ENCODE measurements around the gene FAM240A. TPM values are rescaled to one million over a fixed set of nuclear protein-coding genes. Genes with fewer than 3 reads are reported as not detected.

Gene FAM240A
- total and polyA plus RNA-seq, 4 donors: not detected

DNA sequence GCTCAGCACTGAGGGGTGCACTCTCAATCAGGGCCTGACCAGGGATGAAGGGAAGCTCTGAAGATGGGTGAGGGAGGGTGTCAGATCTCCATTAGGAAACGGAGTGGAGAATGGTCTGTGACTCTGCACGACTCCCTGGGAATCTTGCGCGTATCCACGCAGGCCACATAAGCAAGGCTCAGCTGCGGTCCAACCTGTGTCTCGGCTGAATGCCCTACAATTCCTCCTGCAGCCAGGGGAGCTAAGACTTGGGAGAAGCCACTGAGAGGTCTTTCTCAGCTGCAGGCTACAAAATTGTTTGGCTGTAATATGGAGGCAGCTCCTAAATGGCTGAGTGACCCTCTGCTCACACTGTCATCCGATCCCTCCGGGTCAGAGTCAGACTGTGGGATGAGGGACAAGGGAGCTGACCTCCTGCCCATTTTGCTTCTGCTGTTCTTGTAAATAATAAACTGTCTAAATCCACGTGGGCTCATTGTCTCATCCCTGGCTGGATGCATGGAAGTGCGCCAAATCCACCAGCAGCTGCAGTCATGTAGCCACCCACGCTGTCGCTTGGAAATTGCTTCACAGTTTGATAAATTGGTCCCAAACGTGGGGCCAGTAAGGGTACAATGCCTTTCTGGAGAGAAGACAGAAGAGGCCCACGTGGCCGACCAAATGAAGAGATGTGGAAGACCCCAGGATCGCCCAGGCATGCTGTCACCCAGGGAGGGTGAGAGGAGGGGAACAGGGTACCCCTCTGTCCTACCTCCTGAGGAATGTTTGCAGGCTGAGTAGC is 50.6 kb downstream of the FAM240A start:
- Histone ChIP-seq H3K27ac (ENCODE audit: low read depth in 1 of 2, low read length in 1 of 2) (no peak overlapping the region), H3K9ac (ENCODE audit: insufficient read depth in 1 of 2, low read length in 2 of 2) (no peak overlapping the region), H3K9me3 (ENCODE audit: control insufficient read depth in 4 of 4, insufficient read depth in 3 of 4, low read length in 3 of 4) (no peaks in the 10 kb centered on the region), H3K4me3 (no peak overlapping the region), H3K27me3 (ENCODE audit: control insufficient read depth in 3 of 3, insufficient read depth in 3 of 3, low read length in 2 of 3) (no peaks in the 10 kb centered on the region), H3K36me3 (ENCODE audit: control insufficient read depth in 4 of 4, insufficient read depth in 4 of 4, low read length in 4 of 4) (no peaks in the 10 kb centered on the region), H3K4me1 (ENCODE audit: control insufficient read depth in 5 of 5, insufficient read depth in 5 of 5, low read length in 5 of 5) (peaks cover 0 to 26% (median 11%) of the 10 kb centered on the region in 5 donors)
- DNase-seq (peak; percentile 86 to 89 (median 87)), ATAC-seq (ENCODE audit: insufficient read depth, low FRiP score) (no peak)
- 67 to 75% methylated on average over 17 of the region's 17 CpGs for WGBS, 2 donors
- TF ChIP-seq, protein P1, sequence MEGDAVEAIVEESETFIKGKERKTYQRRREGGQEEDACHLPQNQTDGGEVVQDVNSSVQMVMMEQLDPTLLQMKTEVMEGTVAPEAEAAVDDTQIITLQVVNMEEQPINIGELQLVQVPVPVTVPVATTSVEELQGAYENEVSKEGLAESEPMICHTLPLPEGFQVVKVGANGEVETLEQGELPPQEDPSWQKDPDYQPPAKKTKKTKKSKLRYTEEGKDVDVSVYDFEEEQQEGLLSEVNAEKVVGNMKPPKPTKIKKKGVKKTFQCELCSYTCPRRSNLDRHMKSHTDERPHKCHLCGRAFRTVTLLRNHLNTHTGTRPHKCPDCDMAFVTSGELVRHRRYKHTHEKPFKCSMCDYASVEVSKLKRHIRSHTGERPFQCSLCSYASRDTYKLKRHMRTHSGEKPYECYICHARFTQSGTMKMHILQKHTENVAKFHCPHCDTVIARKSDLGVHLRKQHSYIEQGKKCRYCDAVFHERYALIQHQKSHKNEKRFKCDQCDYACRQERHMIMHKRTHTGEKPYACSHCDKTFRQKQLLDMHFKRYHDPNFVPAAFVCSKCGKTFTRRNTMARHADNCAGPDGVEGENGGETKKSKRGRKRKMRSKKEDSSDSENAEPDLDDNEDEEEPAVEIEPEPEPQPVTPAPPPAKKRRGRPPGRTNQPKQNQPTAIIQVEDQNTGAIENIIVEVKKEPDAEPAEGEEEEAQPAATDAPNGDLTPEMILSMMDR (IDR thresholded peaks at IDR 0.05; ENCODE audit: control extremely low read depth, extremely low read depth): no peak

DNA sequence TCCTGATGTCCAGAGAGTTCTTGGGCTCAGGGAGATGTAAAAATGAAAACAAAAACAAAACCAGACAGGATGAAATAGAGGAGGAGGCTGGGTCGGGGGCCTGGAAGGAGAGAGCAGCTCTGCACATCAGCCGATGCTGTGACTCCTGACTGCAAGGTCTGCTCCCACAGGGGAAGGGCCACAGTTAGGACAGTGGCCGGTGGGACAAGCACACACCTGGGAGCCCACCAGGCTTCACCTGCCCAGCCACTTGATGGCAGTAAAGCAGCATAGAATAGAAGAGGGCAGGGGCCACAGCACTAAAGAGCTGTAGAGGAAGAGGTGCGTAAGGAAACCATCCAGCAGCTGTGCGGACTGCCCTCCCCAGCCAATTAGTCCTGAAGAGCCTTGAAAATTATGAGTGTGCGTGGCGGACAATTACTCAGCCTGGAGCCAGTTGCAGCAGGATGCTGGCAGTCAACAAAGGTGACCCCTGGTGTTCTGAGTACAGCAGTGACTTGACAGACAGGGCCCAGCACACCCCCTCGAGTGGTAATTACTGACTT is 51.3 kb downstream of the FAM240A start:
- no peak overlapping the region for H3K9ac ChIP-seq (ENCODE audit: insufficient read depth in 1 of 2, low read length in 2 of 2)
- no peak overlapping the region for H3K27ac ChIP-seq (ENCODE audit: low read depth in 1 of 2, low read length in 1 of 2)
- WGBS, 2 donors: 54 to 61% methylated on average over 8 of the region's 8 CpGs
- no peaks in the 10 kb centered on the region for H3K27me3 ChIP-seq (ENCODE audit: control insufficient read depth in 3 of 3, insufficient read depth in 3 of 3, low read length in 2 of 3)
- H3K9me3 ChIP-seq (ENCODE audit: control insufficient read depth in 4 of 4, insufficient read depth in 3 of 4, low read length in 3 of 4): no peaks in the 10 kb centered on the region
- H3K36me3 ChIP-seq (ENCODE audit: control insufficient read depth in 4 of 4, insufficient read depth in 4 of 4, low read length in 4 of 4): no peaks in the 10 kb centered on the region
- peaks cover 0 to 26% (median 11%) of the 10 kb centered on the region in 5 donors for H3K4me1 ChIP-seq (ENCODE audit: control insufficient read depth in 5 of 5, insufficient read depth in 5 of 5, low read length in 5 of 5)
- TF ChIP-seq, protein P1 (IDR thresholded peaks at IDR 0.05; ENCODE audit: control extremely low read depth, extremely low read depth): no peak
- no peak overlapping the region for H3K4me3 ChIP-seq
- ATAC-seq (ENCODE audit: insufficient read depth, low FRiP score) (no peak), DNase-seq (peak in 2 of 3 donors; percentile 40 to 67)

DNA sequence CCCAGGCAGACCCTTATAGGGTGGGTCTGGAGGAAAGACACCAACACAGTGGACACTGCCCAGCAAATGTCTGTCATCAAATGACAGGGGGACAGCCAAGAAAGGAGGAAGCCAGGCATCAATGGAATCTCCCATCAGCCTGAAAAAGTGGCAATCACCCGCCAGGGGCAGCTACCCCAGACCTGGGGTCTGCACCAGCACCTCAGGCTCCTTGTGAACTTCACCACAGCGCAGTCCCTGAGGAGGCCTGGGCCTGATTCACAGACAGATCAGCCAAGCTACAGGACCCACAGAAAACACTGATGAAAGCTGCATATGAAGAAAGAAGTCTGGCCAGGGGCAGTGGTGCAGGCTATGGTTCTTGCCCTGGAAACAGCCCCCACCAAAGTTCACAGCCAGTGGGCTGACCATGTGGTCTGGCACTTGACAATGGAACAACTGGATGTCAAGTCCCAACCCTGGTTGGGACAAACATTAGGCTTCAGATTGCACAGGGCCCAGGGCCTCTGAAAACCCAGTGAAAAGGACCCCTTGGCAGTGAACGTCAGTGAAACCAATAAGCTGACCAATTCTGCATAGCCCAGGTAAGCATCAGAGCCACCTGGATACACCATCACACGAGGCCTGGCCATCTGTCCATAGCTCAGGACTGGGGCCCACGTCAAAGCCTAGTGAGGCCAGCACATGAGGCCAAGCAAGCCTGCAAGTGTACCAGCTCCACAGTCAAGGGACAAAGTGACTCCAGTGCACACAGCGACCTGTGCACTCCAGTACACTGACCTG is 52.1 kb downstream of the FAM240A start:
- Histone ChIP-seq H3K9ac (ENCODE audit: insufficient read depth in 1 of 2, low read length in 2 of 2) (no peak overlapping the region), H3K27me3 (ENCODE audit: control insufficient read depth in 3 of 3, insufficient read depth in 3 of 3, low read length in 2 of 3) (no peaks in the 10 kb centered on the region), H3K36me3 (ENCODE audit: control insufficient read depth in 4 of 4, insufficient read depth in 4 of 4, low read length in 4 of 4) (no peaks in the 10 kb centered on the region), H3K4me3 (no peak overlapping the region), H3K4me1 (ENCODE audit: control insufficient read depth in 5 of 5, insufficient read depth in 5 of 5, low read length in 5 of 5) (peaks cover 0 to 26% (median 11%) of the 10 kb centered on the region in 5 donors), H3K27ac (ENCODE audit: low read depth in 1 of 2, low read length in 1 of 2) (peak overlapping the region in 1 of 2 donors; percentile 55), H3K9me3 (ENCODE audit: control insufficient read depth in 4 of 4, insufficient read depth in 3 of 4, low read length in 3 of 4) (no peaks in the 10 kb centered on the region)
- 91 to 93% methylated on average over 6 of the region's 6 CpGs for WGBS, 2 donors
- ATAC-seq (ENCODE audit: insufficient read depth, low FRiP score) (no peak), DNase-seq (no peak)
- TF ChIP-seq, protein P1 (IDR thresholded peaks at IDR 0.05; ENCODE audit: control extremely low read depth, extremely low read depth): no peak

Measured in lung (tissue), 12 donors.